ENCODE measurements around the gene BLID.

GRCh38 chr11:122149202-122149601 lies 33.2 kb upstream of the BLID start:
- TF ChIP-seq CTCF (IDR thresholded peaks at IDR 0.05; ENCODE audit: insufficient read depth, low read depth, low read length), result no peak
- TF ChIP-seq EZH2 (IDR thresholded peaks at IDR 0.05; ENCODE audit: insufficient read depth, low read length), result no peak
